ENCODE data around the gene YKT6.
A peak's percentile ranks its signal among the peaks of the same experiment; 100 is the strongest.

The YKT6 gene

GRCh38 chr7:44200699-44201461 is at the start of gene YKT6:
TSS of gene YKT6 (plus strand) at chr7:44200978. CDS start at chr7:44201136, 158 bp downstream.
- H3K4me3 ChIP-seq (ENCODE audit: low read depth, low read length): peak within 1 kb of the TSS; percentile 92
- DNase-seq (ENCODE audit: low read depth): peak; percentile 74

GRCh38 chr7:44151956-44152355 is 48.8 kb upstream of the YKT6 start:
- DNase-seq (ENCODE audit: low read depth): no peak

GRCh38 chr7:44152971-44153947 is 47.5 kb upstream of the YKT6 start:
- DNase-seq (ENCODE audit: low read depth): no peak
- no peak overlapping the region for H3K4me3 ChIP-seq (ENCODE audit: low read depth, low read length)

More at GRCh38 chr7:44151956-44152355, 48.8 kb upstream of the YKT6 start:
- H3K4me3 ChIP-seq (ENCODE audit: low read depth, low read length): no peak overlapping the region

GRCh38 chr7:44153948-44154335 is 46.8 kb upstream of the YKT6 start:
- DNase-seq (ENCODE audit: low read depth): no peak
- H3K4me3 ChIP-seq (ENCODE audit: low read depth, low read length): no peak overlapping the region

GRCh38 chr7:44154703-44155102 is 46.1 kb upstream of the YKT6 start:
- no peak overlapping the region for H3K4me3 ChIP-seq (ENCODE audit: low read depth, low read length)
- no peak for DNase-seq (ENCODE audit: low read depth)

- H3K4me3 ChIP-seq (ENCODE audit: low read depth, low read length): no peak overlapping the region
- no peak for DNase-seq (ENCODE audit: low read depth)
Observed at GRCh38 chr7:44155191-44156185, 45.3 kb upstream of the YKT6 start.

GRCh38 chr7:44156453-44157010 is 44.2 kb upstream of the YKT6 start:
- H3K4me3 ChIP-seq (ENCODE audit: low read depth, low read length): no peak overlapping the region
- no peak for DNase-seq (ENCODE audit: low read depth)

GRCh38 chr7:44157116-44158080 is 43.4 kb upstream of the YKT6 start:
- no peak for DNase-seq (ENCODE audit: low read depth)
- no peak overlapping the region for H3K4me3 ChIP-seq (ENCODE audit: low read depth, low read length)

GRCh38 chr7:44158096-44158872 is 42.5 kb upstream of the YKT6 start:
- DNase-seq (ENCODE audit: low read depth): no peak
- no peak overlapping the region for H3K4me3 ChIP-seq (ENCODE audit: low read depth, low read length)

- no peak for DNase-seq (ENCODE audit: low read depth)
Observed at GRCh38 chr7:44158873-44159631, 41.7 kb upstream of the YKT6 start.

GRCh38 chr7:44159824-44160630 is 40.8 kb upstream of the YKT6 start:
- no peak overlapping the region for H3K4me3 ChIP-seq (ENCODE audit: low read depth, low read length)
- no peak for DNase-seq (ENCODE audit: low read depth)

More at GRCh38 chr7:44158873-44159631, 41.7 kb upstream of the YKT6 start:
- H3K4me3 ChIP-seq (ENCODE audit: low read depth, low read length): no peak overlapping the region

- H3K4me3 ChIP-seq (ENCODE audit: low read depth, low read length): no peak overlapping the region
- DNase-seq (ENCODE audit: low read depth): no peak
Observed at GRCh38 chr7:44161371-44161770, 39.4 kb upstream of the YKT6 start.

GRCh38 chr7:44162179-44162578 is 38.6 kb upstream of the YKT6 start:
- DNase-seq (ENCODE audit: low read depth): no peak
- no peak overlapping the region for H3K4me3 ChIP-seq (ENCODE audit: low read depth, low read length)

- no peak for DNase-seq (ENCODE audit: low read depth)
- no peak overlapping the region for H3K4me3 ChIP-seq (ENCODE audit: low read depth, low read length)
Observed at GRCh38 chr7:44162785-44163395, 37.9 kb upstream of the YKT6 start.

GRCh38 chr7:44163591-44163990 is 37.2 kb upstream of the YKT6 start:
- H3K4me3 ChIP-seq (ENCODE audit: low read depth, low read length): no peak overlapping the region
- DNase-seq (ENCODE audit: low read depth): peak; percentile 87
